CD4-positive, alpha-beta T cell treated with Interleukin-17A for 4 hours (primary cell): ENCODE measurements around the gene FAM3A.
"Not testable (repeated sequence)": the region's sequence is repeated elsewhere in the genome, so short reads cannot be mapped to it uniquely, and the experiment has no call there.

Source experiments
- DNase-seq: peaks from one replicate; pipeline ENCODE4 v3.0.0-alpha.2; 2020; ENCODE audit warnings: mixed read lengths

Gene FAM3A

GRCh38 chrX:154515966-154516655, at the start of gene FAM3A:
Gene FAM3A, minus strand, starts transcription at chrX:154516232. Its CDS starts 460 bp downstream, at chrX:154515772.
- peak; percentile 95 for DNase-seq

- DNase-seq, result not testable (repeated sequence)
Measured at GRCh38 chrX:154562295-154562694, 46.3 kb upstream of the FAM3A start.

GRCh38 chrX:154560326-154560725, 44.3 kb upstream of the FAM3A start:
- DNase-seq, result not testable (repeated sequence)

GRCh38 chrX:154558896-154559295, 42.9 kb upstream of the FAM3A start:
- not testable (repeated sequence) for DNase-seq

- DNase-seq, result not testable (repeated sequence)
Measured at GRCh38 chrX:154558060-154558690, 42.1 kb upstream of the FAM3A start.

- not testable (repeated sequence) for DNase-seq
Measured at GRCh38 chrX:154552112-154552806, 36.2 kb upstream of the FAM3A start.

- no peak for DNase-seq
Measured at GRCh38 chrX:154549766-154550165, 33.7 kb upstream of the FAM3A start.

GRCh38 chrX:154548028-154548316, 31.9 kb upstream of the FAM3A start:
- no peak for DNase-seq

- peak; percentile 89 for DNase-seq
Measured at GRCh38 chrX:154547245-154548027, 31.4 kb upstream of the FAM3A start, which contains the start of gene IKBKG. Gene IKBKG, plus strand, starts transcription at chrX:154547620. Its CDS starts 4,383 bp downstream, at chrX:154552003.

GRCh38 chrX:154546354-154547244, 30.6 kb upstream of the FAM3A start, which contains the start of gene G6PD:
Gene G6PD, minus strand, starts transcription at chrX:154546846. Its CDS starts 691 bp downstream, at chrX:154546155.
- DNase-seq, result peak; percentile 88

- DNase-seq, result no peak
Measured at GRCh38 chrX:154545673-154546274, 29.7 kb upstream of the FAM3A start.

GRCh38 chrX:154542723-154543424, 26.8 kb upstream of the FAM3A start:
- no peak for DNase-seq

GRCh38 chrX:154541896-154542722, 26.1 kb upstream of the FAM3A start:
- DNase-seq, result peak; percentile 49

GRCh38 chrX:154541589-154541895, 25.5 kb upstream of the FAM3A start:
- DNase-seq, result no peak

GRCh38 chrX:154540897-154541535, 25.0 kb upstream of the FAM3A start:
- DNase-seq, result no peak

GRCh38 chrX:154540365-154540764, 24.3 kb upstream of the FAM3A start:
- not testable (repeated sequence) for DNase-seq

GRCh38 chrX:154539077-154539476, 23.0 kb upstream of the FAM3A start:
- DNase-seq, result no peak

- no peak for DNase-seq
Measured at GRCh38 chrX:154535892-154536291, 19.9 kb upstream of the FAM3A start.

GRCh38 chrX:154534526-154535322, 18.7 kb upstream of the FAM3A start:
- peak; percentile 93 for DNase-seq
